IPS-18a (cell line): ENCODE results near the gene PHACTR2.
"Not testable (repeated sequence)": the region's sequence is repeated elsewhere in the genome, so short reads cannot be mapped to it uniquely, and the experiment has no call there.

Experiments
- H3K27ac ChIP-seq: one replicate; pipeline ENCODE4 v1.5.1; 2013; ENCODE audit warnings: low read length
- H3K27me3 ChIP-seq: one replicate; pipeline ENCODE4 v1.6.1; 2013; ENCODE audit warnings: mild to moderate bottlenecking, low read length; ENCODE audit not compliant: control insufficient read depth, insufficient read depth
- H3K36me3 ChIP-seq: one replicate; pipeline ENCODE4 v1.6.1; 2013; ENCODE audit warnings: low read depth, low read length; ENCODE audit not compliant: control insufficient read depth
- H3K4me1 ChIP-seq: one replicate; pipeline ENCODE4 v1.6.1; 2013; ENCODE audit warnings: low read depth, low read length; ENCODE audit not compliant: control insufficient read depth
- H3K4me3 ChIP-seq: one replicate; pipeline ENCODE4 v1.5.1; 2013; ENCODE audit warnings: low read length
- H3K9ac ChIP-seq: one replicate; pipeline ENCODE4 v1.6.1; 2013; ENCODE audit warnings: mild to moderate bottlenecking, low read length, moderate library complexity
- H3K9me3 ChIP-seq: one replicate; pipeline ENCODE4 v1.6.1; 2013; ENCODE audit warnings: low read depth, low read length; ENCODE audit not compliant: control insufficient read depth

PHACTR2 gene

GRCh38 chr6:143782481-143782880 is 104.7 kb downstream of the PHACTR2 start:
- no peaks in the 10 kb centered on the region for H3K27me3 ChIP-seq
- no peak overlapping the region for H3K4me3 ChIP-seq
- H3K9ac ChIP-seq: no peak overlapping the region
- H3K36me3 ChIP-seq: peaks cover 43% of the 10 kb centered on the region
- no peaks in the 10 kb centered on the region for H3K9me3 ChIP-seq
- no peaks in the 10 kb centered on the region for H3K4me1 ChIP-seq
- H3K27ac ChIP-seq: no peak overlapping the region

GRCh38 chr6:143783077-143783476 is 105.3 kb downstream of the PHACTR2 start:
- no peak overlapping the region for H3K27ac ChIP-seq
- no peak overlapping the region for H3K4me3 ChIP-seq
- no peak overlapping the region for H3K9ac ChIP-seq
- no peaks in the 10 kb centered on the region for H3K4me1 ChIP-seq
- no peaks in the 10 kb centered on the region for H3K9me3 ChIP-seq
- no peaks in the 10 kb centered on the region for H3K27me3 ChIP-seq
- peaks cover 37% of the 10 kb centered on the region for H3K36me3 ChIP-seq

- Histone ChIP-seq H3K4me3 (no peak overlapping the region), H3K9me3 (no peaks in the 10 kb centered on the region), H3K27ac (no peak overlapping the region), H3K4me1 (no peaks in the 10 kb centered on the region), H3K27me3 (no peaks in the 10 kb centered on the region), H3K9ac (no peak overlapping the region), H3K36me3 (peaks cover 33% of the 10 kb centered on the region)
Observed at GRCh38 chr6:143784316-143784715, 106.6 kb downstream of the PHACTR2 start.

GRCh38 chr6:143786371-143786770 is 108.6 kb downstream of the PHACTR2 start:
- H3K27me3 ChIP-seq, H3K9ac ChIP-seq, H3K4me3 ChIP-seq, H3K27ac ChIP-seq, H3K4me1 ChIP-seq, H3K9me3 ChIP-seq: not testable (repeated sequence)
- H3K36me3 ChIP-seq: peaks cover 30% of the 10 kb centered on the region

- Histone ChIP-seq H3K9ac (no peak overlapping the region), H3K27me3 (no peaks in the 10 kb centered on the region), H3K4me3 (no peak overlapping the region), H3K9me3 (no peaks in the 10 kb centered on the region), H3K27ac (no peak overlapping the region), H3K36me3 (peaks cover 21% of the 10 kb centered on the region), H3K4me1 (no peaks in the 10 kb centered on the region)
Observed at GRCh38 chr6:143792402-143793279, 114.9 kb downstream of the PHACTR2 start.

- no peak overlapping the region for H3K4me3 ChIP-seq
- peaks cover 21% of the 10 kb centered on the region for H3K36me3 ChIP-seq
- no peak overlapping the region for H3K27ac ChIP-seq
- H3K9me3 ChIP-seq: no peaks in the 10 kb centered on the region
- H3K27me3 ChIP-seq: no peaks in the 10 kb centered on the region
- H3K9ac ChIP-seq: no peak overlapping the region
- no peaks in the 10 kb centered on the region for H3K4me1 ChIP-seq
Observed at GRCh38 chr6:143793280-143793619, 115.5 kb downstream of the PHACTR2 start.

- not testable (repeated sequence) for H3K27me3 ChIP-seq, H3K9ac ChIP-seq, H3K4me3 ChIP-seq, H3K27ac ChIP-seq, H3K36me3 ChIP-seq, H3K4me1 ChIP-seq, H3K9me3 ChIP-seq
Observed at GRCh38 chr6:143796551-143796950, 118.8 kb downstream of the PHACTR2 start.

- H3K36me3 ChIP-seq, H3K27ac ChIP-seq, H3K9ac ChIP-seq, H3K4me3 ChIP-seq, H3K4me1 ChIP-seq, H3K27me3 ChIP-seq, H3K9me3 ChIP-seq: not testable (repeated sequence)
Observed at GRCh38 chr6:143798487-143798886, 120.7 kb downstream of the PHACTR2 start.

- Histone ChIP-seq H3K9ac (no peak overlapping the region), H3K27me3 (no peaks in the 10 kb centered on the region), H3K4me1 (peaks cover 9% of the 10 kb centered on the region), H3K4me3 (no peak overlapping the region), H3K27ac (no peak overlapping the region), H3K9me3 (no peaks in the 10 kb centered on the region), H3K36me3 (peaks cover 9% of the 10 kb centered on the region)
Observed at GRCh38 chr6:143802833-143803565, 125.2 kb downstream of the PHACTR2 start.

GRCh38 chr6:143803769-143804568 is 126.2 kb downstream of the PHACTR2 start:
- Histone ChIP-seq H3K36me3 (peaks cover 9% of the 10 kb centered on the region), H3K27me3 (no peaks in the 10 kb centered on the region), H3K4me1 (peaks cover 9% of the 10 kb centered on the region), H3K9ac (peak overlapping the region; percentile 37), H3K4me3 (no peak overlapping the region), H3K9me3 (no peaks in the 10 kb centered on the region), H3K27ac (peak overlapping the region; percentile 61)

- Histone ChIP-seq H3K4me3 (no peak overlapping the region), H3K27ac (no peak overlapping the region), H3K9me3 (no peaks in the 10 kb centered on the region), H3K27me3 (no peaks in the 10 kb centered on the region), H3K4me1 (peaks cover 9% of the 10 kb centered on the region), H3K36me3 (peaks cover 9% of the 10 kb centered on the region), H3K9ac (no peak overlapping the region)
Observed at GRCh38 chr6:143804835-143805239, 127.1 kb downstream of the PHACTR2 start.
